ENCODE results near the gene KCND2. TPM values are rescaled to one million over a fixed set of nuclear protein-coding genes. Genes with fewer than 3 reads are reported as not detected.

Gene KCND2
- total and polyA plus RNA-seq, 2 of the 4 experiments (the other 2 are of a cell fraction) = under 0.01 TPM; not detected in 1

GRCh38 chr7:120480930-120481329, 208.0 kb downstream of the KCND2 start:
- POLR2A ChIA-PET (ENCODE audit: unreplicated experiment) = no interaction called here
- BruUV-seq (replicated peaks) = no TSS peak

More at GRCh38 chr7:120480930-120481329, 208.0 kb downstream of the KCND2 start:
- Histone ChIP-seq H2BK15ac (ENCODE audit: low read depth, low read length) (no peak overlapping the region), H3K4me2 (ENCODE audit: low read depth, low read length) (no peak overlapping the region), H3K27ac (ENCODE audit: insufficient read depth, low read length) (no peak overlapping the region), H3K27me3 (ENCODE audit: control insufficient read depth, insufficient read depth, low read length) (no peaks in the 10 kb centered on the region), H3K9me1 (ENCODE audit: insufficient read depth, low read length) (no peaks in the 10 kb centered on the region), H3K9me3 (ENCODE audit: control insufficient read depth, insufficient read depth, low read length) (no peaks in the 10 kb centered on the region), H3K4me1 (ENCODE audit: control insufficient read depth, insufficient read depth, low read length) (no peaks in the 10 kb centered on the region), H3K4ac (ENCODE audit: low read depth, low read length) (no peak overlapping the region), H4K5ac (ENCODE audit: low read depth, low read length) (no peak overlapping the region), H2BK5ac (ENCODE audit: low read depth, low read length, poor library complexity, severe bottlenecking) (no peak overlapping the region), H3K23ac (ENCODE audit: low read depth, low read length) (no peak overlapping the region), H4K20me1 (ENCODE audit: insufficient read depth, low read length) (no peaks in the 10 kb centered on the region), H2BK120ac (ENCODE audit: low read depth, low read length) (no peak overlapping the region), H2AFZ (replicated peaks; ENCODE audit: low read length, poor library complexity) (no peak overlapping the region), H2AK5ac (ENCODE audit: low read depth, low read length) (no peak overlapping the region), H3K18ac (ENCODE audit: low read depth, low read length) (no peak overlapping the region), H2BK20ac (ENCODE audit: low read depth, low read length) (no peak overlapping the region), H3K79me1 (ENCODE audit: low read depth in 1 of 2, low read length in 2 of 2) (no peaks in the 10 kb centered on the region), H3K56ac (ENCODE audit: extremely low read depth, insufficient read depth, low read length) (no peak overlapping the region), H3K4me3 (ENCODE audit: insufficient read depth, low read depth, low read length) (no peak overlapping the region), H3K9ac (ENCODE audit: low read depth, low read length) (no peak overlapping the region), H4K8ac (ENCODE audit: low read depth in 2 of 2, low read length in 2 of 2) (no peak overlapping the region), H3K36me3 (ENCODE audit: control insufficient read depth, insufficient read depth, low read length) (no peaks in the 10 kb centered on the region), H2AK9ac (replicated peaks; ENCODE audit: low read depth, low read length, poor library complexity) (no peak overlapping the region), H3K14ac (replicated peaks; ENCODE audit: low read depth, low read length) (no peak overlapping the region), H4K91ac (ENCODE audit: insufficient read depth, low read depth, low read length) (no peak overlapping the region)
- in situ Hi-C loops (cut with MboI; ENCODE audit: low sequenced_read_pairs) (no loop called here), dilution Hi-C loops (cut with HindIII; ENCODE audit: low sequenced_read_pairs, unreplicated experiment) (no loop called here), intact Hi-C loops (cut with micrococcal nuclease) (no loop called here)
- CTCF ChIA-PET = no interaction called here
- WGBS, 2 experiments (ENCODE audit: extremely low coverage in 2 of 2, insufficient read length in 1 of 2) = 100% methylated on average over 1 of the region's 5 CpGs; no CpG with 5 or more reads in 1 of the 2 experiments
- TF ChIP-seq MXI1 (IDR thresholded peaks at IDR 0.05; ENCODE audit: borderline replicate concordance, low read depth, low read length) (no peak), USF2 (IDR thresholded peaks at IDR 0.05; ENCODE audit: low read depth, low read length) (no peak), NFE2L2 (IDR thresholded peaks at IDR 0.05; ENCODE audit: low read depth, low read length) (no peak), BHLHE40 (IDR thresholded peaks at IDR 0.05; ENCODE audit: low read depth, low read length) (no peak), CTCF (conservative IDR thresholded peaks at IDR 0.05; ENCODE audit: low read depth, low read length) (no peak), RAD21 (IDR thresholded peaks at IDR 0.05; ENCODE audit: low read length) (no peak)
- ATAC-seq (ENCODE audit: low read depth) (no peak), DNase-seq (no peak)
